Renal pelvis (tissue), 4 donors: ENCODE results near the gene GNAQ. TPM values are rescaled to one million over a fixed set of nuclear protein-coding genes. Genes with fewer than 3 reads are reported as not detected.

ENCODE experiments used
- DNase-seq: peaks from one replicate; pipeline ENCODE4 v3.0.0-alpha.2; 2013
- polyA plus RNA-seq, 3 donors: library from polyadenylated mRNA; unstranded; fragments of 120-200 nt; gene quantifications; one replicate each; pipeline ENCODE4 v1.2.1, GENCODE V29; 2013; ENCODE audit not compliant: insufficient read length in 3 of 3

Gene GNAQ
- polyA plus RNA-seq, 3 donors: 54.6 to 56.0 (median 55.0) TPM

DNA sequence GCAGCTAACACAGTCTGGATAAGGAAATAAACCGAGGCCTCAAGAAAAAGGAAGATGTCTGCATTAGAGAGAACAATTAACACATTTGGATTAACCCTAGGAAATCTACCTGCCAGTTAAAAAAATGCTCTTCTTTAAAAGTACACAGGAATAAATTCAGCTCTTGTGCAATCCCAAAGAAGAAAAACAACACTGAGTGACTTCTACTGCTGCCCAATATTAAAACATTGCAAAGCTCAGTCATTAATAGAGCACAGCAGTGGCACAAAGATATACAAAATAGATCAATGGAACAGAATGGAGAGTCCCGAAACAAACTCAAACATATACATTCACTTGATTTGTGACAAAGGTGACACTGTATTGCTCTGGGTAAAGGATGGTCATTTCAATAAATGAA lies 119.7 kb downstream of the GNAQ start:
- DNase-seq: no peak

DNA sequence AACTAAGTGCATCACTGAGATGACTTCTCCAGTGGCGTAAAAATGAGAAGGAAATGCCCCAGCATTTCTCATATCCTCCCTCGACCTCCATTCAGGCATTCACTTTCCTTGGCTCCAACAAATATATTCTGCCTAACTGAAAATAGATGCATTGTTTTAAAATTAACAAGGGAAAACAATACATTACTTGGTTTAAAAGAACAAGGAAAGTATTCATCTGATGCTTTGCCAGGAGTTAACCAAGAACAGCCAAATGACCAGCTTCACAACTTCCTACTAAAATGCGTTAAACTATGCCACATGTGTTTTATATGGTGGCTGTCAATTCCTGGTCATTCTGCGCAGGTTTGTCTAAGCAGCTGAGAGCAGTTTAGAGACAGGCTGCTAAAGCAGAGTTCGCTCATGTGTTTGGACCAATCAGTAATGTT lies 121.4 kb downstream of the GNAQ start:
- DNase-seq: no peak

DNA sequence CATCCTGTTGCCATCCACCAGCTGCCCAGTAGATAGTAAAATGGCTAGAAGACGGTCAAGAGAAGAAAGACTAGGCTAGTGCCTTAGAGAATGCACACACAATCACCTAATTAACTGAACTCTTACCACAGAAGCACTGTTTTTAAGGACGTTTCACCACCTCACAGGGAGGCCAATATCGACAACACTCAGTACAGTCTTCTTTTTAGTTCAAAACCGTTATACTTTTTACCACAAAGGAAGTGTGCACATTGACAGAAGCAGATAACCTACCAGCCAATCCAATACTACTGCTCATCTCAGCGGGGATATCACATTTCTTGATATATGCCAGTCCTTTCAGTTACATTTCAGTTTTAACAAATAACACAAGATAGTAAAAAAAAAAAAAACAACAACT lies 122.3 kb downstream of the GNAQ start:
- no peak for DNase-seq

DNA sequence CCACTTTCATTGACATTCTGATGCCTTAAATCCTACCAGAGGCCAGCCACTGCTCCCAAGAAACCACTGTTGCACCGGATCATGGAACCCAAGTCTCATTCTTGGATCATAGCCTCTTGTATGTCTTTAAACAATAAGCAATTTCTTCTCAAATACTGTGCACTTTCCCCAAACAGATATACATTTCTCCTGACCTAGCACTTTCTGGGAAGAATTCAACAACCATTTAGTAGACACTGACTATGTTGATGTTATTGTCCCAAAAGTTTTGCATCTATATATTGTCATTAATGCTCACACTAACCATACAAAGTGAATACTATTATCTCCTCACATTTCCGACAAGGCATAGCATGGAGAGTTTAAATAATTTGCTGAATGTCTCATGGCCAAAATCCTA lies 123.3 kb downstream of the GNAQ start:
- no peak for DNase-seq

DNA sequence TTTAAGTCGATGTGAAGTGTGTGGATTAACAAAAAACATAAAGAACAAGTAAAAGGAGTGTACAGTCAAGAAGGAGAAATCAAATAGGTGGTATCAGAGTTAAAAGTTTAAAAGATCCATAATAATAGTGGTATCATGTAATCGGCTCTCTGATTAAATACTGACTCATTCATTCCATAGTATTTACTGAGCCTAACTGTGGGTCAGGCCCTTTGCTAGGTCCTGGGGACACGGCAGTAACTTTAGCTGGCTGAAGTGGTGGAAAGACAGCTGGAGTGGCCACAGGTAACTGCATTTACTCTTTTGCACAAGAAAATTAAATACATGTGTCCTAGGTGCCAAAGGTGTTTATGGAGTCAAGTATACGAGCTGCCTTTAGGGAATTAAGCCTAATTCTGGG lies 124.0 kb downstream of the GNAQ start:
- no peak for DNase-seq

DNA sequence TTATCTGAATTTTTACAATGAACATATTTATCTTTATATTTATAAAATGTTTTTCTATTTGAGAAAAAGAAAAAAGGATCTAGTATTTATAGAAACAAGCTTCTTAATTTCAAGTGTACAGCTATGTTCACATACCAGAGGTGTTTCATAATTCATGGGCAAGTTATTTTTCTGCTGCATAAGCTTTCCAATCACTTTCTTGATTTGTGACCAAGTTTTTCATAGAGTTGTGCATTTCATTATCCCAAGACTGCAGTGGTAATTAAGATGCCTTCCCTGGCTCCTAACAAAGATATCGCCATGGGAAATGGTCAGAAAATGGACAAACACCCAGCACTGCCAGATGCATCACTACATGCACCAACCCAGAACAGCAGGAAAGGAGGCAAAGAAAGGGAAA lies 124.6 kb downstream of the GNAQ start:
- DNase-seq: no peak

DNA sequence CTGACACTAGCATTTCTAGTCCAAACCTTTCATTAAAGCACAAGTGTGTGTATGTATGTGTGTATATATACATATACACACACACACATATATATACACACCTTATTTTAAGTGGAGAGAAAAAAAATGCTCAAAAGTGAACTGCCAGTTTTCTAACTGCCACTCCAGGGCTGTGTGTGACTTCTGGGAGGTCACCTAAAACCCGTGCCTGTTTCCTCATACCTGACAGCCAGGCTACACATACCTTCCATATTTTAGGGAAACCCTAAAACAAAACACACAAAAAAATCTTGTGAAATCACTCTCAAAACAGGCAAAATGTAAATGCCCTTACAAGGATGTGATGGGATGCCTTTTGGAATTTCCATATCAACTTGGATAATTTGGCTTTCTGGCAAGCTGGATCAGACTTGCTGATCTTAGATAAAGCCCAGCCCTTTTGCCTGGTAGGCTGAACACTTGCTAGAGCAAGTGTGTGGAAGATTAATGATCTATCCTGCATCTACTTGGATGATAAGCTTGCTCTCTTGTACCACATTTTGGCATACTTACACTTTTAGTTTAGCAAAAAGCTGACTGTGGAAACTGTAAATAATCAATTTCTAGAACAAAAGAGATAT lies 127.8 kb downstream of the GNAQ start:
- DNase-seq: no peak

DNA sequence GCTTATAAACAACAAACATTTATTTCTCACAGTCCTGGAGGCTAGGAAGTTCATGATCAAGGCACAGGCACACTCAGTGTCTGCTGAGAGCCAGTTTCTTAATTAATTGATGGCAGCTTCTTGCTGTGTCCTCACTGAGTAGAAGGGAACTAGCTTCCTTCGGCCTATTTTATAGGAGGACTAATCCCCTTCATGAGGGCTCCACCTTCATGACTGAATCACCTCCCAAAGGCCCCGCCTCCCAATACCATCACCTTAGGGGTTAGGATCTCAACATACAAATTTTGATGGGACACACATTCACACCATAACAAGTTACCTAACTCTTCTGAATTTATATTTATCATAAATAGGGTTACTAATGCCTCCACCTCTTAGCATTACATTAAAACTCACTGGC lies 129.8 kb downstream of the GNAQ start:
- DNase-seq: no peak

DNA sequence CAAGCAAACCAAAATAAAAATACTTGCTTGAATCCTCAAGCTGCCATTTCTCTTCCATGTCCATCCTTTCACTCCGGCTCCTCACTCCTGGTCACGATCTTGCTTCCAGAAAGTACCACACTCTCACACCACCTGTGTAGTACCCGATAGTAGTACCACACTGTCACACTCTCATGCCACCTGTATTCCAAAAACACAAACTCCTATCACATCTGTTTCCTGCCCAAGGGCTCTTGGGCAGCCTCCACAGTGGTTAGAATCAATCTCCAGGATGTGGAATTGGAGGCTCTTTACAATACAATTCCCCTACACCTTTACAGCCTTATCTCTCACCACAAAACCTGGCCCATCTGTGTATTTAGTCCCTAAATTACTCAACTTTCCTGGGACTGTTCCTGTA lies 130.6 kb downstream of the GNAQ start:
- DNase-seq: no peak

DNA sequence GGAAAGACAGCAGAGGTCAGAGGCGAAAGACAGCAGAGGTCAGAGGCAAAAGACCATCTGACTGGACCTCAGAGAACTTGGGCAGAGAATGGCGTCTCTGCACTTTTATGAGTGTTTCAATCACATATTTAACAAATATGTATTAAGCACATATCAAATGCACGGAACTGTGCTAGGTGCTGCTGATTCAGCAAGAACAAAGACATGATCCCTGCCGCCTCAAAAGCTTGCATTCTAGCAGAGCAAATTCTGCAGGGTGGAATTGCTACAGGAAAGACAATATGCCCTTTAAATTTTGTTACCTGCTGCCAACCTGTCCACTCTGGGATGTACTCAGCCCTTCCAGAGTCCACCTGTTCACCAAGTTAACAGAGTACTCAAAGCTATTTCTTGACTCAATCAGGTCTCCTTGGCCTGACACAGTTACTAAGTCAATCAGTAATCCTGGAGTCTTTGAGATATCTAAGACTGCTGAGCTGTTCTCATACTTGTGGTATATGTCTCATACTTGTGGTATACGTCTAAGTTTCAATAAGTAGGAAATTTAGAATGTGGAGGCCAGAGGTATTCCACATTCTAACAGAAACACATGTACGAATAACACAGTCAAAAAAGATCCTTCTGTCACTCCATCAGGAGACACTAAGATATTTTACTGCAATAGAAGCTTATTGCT lies 131.8 kb downstream of the GNAQ start:
- DNase-seq: no peak

DNA sequence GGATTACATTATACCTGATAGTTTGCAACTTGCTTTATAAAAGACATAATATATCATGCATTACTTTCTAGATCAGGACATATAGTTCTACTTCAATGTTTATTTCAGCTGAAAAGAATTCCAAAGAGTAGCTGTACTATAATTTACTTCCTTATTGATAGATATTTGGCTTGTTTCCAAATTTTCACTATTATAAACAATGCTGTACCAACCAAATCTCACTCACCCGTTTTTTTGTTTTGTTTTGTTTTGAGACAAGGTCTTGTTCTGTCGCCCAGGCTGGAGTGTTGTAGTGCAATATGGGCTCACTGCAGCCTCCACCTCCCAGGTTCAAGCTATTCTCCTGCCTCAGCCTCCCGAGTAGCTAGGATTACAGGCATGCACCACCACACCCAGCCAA lies 132.7 kb downstream of the GNAQ start:
- DNase-seq: no peak

DNA sequence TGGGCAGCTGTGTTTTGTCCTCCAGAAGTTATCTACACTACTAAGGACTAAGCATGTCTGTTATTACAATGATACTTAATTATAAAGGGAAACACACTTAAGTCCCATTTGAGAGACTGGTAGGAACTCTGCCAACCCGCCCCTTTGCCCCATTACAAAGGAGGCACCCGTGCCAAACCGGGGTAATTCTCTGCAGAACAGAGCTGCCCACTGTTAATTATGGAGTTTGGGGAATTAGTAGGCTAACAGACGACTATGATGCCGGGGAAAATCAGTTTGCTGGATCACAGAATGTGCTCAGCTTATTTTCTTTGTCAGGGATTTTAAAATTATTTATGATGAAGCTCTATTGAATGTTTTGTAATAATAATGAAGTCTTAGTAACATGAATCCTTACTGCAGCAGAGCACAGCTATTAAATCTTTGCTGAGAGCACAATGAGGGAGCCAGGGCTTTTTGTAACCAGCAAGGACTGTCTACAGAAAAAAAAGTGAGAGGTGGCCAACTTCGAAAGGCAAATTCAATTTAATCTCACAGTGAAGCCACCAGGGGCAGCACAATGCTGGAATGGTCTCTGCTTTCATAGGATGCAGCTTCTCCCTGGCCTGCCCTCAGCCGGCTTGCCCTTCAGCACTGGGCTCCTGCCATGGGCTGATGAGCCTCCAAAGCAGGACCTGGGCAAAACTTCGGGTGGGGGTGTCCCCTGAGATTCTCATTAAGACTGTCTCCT lies 134.5 kb downstream of the GNAQ start:
- DNase-seq: no peak

DNA sequence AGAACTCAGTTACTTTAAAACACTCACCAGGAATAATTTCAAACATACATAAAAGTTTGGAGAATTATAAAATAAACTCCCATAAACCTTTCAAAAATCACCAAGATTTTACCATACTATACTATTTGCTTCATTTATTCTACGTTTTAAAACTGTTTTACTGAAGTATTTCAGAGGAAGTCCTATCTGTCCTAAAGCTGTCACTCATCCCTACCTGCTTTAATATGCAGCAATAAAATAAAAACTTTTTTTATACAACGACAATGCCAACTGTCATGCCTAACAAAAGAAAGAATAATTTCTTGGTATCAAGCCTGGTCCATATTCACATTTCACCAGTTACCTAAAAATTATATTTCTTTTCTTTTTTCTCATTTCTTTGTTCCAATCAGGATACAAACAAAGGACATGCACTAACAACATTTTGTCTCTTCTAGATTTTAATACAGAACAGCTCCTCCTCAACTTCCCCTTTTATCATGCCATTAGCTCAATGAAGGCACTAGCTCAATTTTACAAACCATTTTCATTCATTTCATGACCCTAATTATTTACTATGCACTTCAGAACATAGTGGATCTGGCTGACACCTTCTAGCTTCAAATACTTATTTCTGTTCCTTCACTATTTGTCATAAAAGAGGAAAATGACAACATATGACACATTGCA lies 135.2 kb downstream of the GNAQ start:
- DNase-seq: no peak

DNA sequence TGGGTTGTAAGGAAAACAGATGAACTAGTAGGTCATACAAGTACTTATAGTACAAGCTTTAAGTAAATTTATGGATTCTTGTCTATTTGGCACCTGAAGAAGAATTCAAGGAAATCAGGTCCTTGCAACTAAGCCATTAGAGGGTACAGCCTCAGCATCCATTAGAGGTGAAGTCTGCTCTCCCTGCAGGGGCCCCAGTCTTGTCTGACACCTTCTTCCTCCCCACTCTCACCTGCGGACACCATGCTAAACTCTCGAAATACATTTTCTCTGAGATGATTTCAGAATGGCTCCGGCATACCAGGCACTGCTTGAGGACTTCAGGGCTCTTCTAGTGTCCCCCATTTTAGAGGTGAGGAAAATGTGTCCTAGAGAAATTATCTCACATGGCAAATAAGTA lies 137.9 kb downstream of the GNAQ start:
- DNase-seq: no peak

DNA sequence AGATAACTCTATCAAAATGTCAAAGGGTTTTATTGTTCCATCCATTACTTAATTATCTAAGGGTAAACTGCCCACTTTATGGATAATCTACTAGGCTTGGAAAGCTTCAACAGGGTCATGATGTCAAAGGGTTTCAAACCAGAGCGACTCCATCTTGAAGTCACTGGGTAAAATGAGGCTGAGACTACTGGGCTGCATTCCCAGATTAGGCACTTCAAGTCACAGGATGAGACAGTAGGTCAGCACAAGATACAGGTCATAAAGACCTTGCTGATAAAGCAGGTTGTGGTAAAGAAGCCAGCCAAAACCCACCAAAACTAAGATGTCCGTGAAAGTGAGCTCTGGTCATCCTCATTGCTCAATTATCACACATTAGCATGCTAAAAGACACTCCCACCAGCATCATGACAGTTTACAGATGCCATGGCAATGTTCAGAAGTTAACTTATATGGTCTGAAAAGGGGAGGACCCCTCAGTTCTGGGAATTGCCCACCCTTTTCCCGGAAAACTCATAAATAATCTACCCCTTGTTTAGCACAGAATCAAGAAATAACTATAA lies 138.6 kb downstream of the GNAQ start:
- no peak for DNase-seq

DNA sequence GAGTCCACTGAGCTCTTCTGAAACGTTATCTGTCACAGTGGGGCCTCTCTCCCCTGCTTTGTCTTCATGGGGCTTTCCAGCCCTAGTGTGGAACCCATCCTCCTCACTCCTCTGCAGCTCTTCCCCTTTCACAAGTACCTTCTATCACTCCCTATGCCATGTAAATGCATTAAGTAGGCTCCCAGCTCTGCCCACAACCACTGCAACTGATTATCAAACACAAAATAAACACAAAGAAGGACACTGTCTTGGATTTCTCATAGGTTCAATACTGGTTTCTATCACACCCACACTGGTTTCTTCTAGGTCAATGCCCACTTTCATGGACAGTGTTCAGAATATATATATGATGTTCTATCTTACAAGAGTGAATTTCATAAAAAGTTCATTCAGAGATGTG lies 139.4 kb downstream of the GNAQ start:
- no peak for DNase-seq

DNA sequence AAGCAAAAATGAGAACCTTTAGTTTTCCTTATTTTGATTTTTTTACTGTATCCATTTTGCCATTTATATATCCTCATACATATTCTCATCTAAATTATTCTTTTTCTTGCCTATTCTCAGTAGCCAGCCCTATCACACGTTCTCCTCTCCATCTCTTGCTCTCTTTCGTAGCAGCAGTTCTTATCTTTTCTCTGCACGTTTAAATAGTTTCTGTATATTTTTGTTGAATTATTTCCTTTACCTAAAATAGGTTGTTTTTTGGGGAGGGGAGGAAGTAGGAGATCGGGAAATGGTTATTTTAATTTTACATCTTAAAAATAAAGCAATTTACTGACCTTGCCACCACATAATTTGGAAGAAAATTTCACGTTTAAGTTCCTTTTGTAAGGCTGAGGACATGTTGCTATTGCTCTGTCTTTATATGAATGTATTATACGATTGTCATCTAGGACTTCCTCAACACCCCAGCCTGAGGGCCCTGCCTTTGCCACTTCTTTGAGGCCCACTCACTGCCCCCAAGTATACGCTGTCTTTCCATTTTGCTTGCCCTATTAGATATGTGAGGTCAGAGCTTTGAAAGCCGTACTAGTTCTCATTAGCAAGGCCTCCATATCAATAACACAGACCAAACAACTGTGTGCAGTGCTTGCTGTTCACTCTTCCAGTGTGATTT lies 140.3 kb downstream of the GNAQ start:
- no peak for DNase-seq

DNA sequence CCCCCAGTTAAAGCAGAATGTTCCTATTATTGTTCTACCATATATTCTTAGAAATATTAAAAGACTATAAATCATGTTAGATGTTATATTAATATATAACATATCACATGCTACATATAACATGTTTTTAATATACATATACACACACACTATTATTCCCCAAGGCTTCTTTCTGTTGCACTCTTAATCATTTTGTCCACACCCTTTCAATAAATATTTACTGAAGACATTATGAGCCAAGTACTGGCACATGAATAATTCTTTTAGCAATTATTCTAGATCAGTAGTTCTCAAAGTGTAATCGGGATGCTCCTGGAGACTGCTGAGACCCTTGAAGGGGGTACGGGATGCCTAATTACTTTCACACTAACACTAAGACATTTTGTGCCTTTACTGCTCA lies 143.9 kb downstream of the GNAQ start:
- no peak for DNase-seq

DNA sequence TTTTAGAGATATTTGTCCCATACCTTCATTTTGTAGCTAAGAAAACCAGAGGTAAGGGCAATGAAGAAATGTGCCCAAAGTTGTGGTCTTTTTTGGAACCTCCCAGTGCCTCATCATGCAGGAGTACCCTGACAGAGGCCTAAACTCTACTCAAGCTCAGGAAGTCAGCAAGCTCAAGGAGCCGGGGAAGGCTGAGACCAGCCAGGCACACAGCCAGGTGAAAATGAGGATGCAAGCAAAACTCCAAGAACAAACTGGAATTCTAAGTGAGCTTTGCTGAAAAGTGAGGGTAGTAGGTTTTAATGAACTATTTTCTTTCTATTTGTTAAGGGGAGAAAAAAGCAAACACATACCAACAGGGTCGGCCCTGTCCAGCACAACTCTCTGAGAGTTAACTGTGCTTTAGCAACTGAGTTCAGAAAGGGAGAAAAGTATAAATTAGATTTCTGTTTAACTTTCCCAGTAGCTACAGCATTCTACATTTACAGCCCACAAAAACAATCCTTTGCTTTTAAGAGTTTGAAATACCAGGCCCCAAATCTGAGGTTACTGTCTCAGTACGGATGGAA lies 146.4 kb downstream of the GNAQ start:
- DNase-seq: no peak

DNA sequence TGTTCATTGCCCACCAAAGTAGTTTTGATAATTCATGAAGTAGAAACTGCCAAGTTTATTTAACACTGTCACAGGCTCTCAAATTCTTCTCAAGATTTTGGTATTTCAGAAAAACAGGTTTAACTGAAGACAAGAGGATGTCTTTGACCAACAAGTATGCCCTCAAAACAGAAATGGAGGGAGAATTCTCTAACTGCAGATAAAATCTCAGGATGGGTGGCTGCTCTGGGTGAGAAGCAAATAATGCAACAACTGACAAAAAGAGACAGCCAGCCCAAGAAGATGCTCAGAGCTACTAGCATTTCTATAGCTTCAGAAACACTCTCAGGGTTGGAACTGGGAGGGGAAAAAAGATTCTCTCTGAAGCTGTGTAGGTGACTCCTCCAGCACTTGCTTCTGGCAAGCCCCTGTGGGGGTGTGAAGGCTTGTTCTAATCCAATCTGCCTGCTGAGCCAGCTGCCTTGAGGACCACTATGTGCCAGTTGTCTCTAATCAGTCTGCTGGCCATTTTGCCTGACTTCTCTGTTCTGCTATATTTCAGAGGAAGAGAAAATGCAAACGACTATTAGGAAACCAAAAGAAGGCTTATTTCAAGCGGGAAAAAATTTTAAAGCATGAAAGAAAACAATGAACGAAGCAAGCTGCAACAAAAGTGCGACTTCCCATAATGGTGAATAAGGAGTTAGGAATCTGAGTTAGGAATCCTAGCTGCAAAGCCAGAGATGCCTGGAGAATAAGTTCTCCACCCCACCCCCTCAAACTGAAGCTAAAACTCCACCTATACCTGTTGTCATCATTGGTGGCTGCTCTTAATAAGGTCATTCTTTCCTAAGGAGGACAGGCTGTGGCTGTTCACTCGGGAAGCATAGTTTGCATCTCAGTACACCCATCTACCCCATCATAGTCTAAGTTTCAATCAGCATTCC lies 147.5 kb downstream of the GNAQ start:
- no peak for DNase-seq
